GM21515 (cell line): ENCODE measurements around the gene FIZ1.

ENCODE experiments used
- ATAC-seq: cut with Tn5 transposase; IDR thresholded peaks from one replicate; pipeline ENCODE4 v1.9.1; 2021; ENCODE audit not compliant: unreplicated experiment

The FIZ1 gene

GRCh38 chr19:55635856-55636440 is 36.6 kb upstream of the FIZ1 start:
- no peak for ATAC-seq

- ATAC-seq: no peak
These were observed 36.0 kb upstream of the FIZ1 start for GRCh38 chr19:55635334-55635717.

- ATAC-seq: no peak
These were observed 34.5 kb upstream of the FIZ1 start for GRCh38 chr19:55633861-55634260.

GRCh38 chr19:55632463-55632834 is 33.1 kb upstream of the FIZ1 start:
- no peak for ATAC-seq

- ATAC-seq: no peak
These were observed 27.0 kb upstream of the FIZ1 start for GRCh38 chr19:55626350-55626749.

- peak; percentile 2 for ATAC-seq
These were observed 25.6 kb upstream of the FIZ1 start for GRCh38 chr19:55625004-55625326.

GRCh38 chr19:55624109-55625003 is 25.0 kb upstream of the FIZ1 start, which contains the start of gene ZNF784:
Gene ZNF784, minus strand, starts transcription at chr19:55624566. Its CDS starts 5 bp downstream, at chr19:55624561.
- ATAC-seq: peak; percentile 43

- ATAC-seq: no peak
These were observed 24.2 kb upstream of the FIZ1 start for GRCh38 chr19:55623561-55623960.

- ATAC-seq: no peak
These were observed 23.8 kb upstream of the FIZ1 start for GRCh38 chr19:55623130-55623529.

GRCh38 chr19:55622242-55622969 is 23.1 kb upstream of the FIZ1 start:
- no peak for ATAC-seq

GRCh38 chr19:55621673-55622231 is 22.4 kb upstream of the FIZ1 start:
- ATAC-seq: no peak

GRCh38 chr19:55621205-55621672 is 21.9 kb upstream of the FIZ1 start:
- ATAC-seq: no peak

- no peak for ATAC-seq
These were observed 21.3 kb upstream of the FIZ1 start for GRCh38 chr19:55620410-55621204.

GRCh38 chr19:55619286-55619685 is 20.0 kb upstream of the FIZ1 start:
- ATAC-seq: no peak

- ATAC-seq: no peak
These were observed 19.1 kb upstream of the FIZ1 start for GRCh38 chr19:55618426-55618825.

- no peak for ATAC-seq
These were observed 18.1 kb upstream of the FIZ1 start for GRCh38 chr19:55617426-55617825.

GRCh38 chr19:55616395-55616875 is 17.1 kb upstream of the FIZ1 start:
- ATAC-seq: no peak

GRCh38 chr19:55615543-55616394 is 16.5 kb upstream of the FIZ1 start:
- ATAC-seq: no peak

GRCh38 chr19:55614711-55615542 is 15.6 kb upstream of the FIZ1 start:
- ATAC-seq: no peak
